Progenitor cell of endocrine pancreas (in vitro differentiated cells): Measurements from ENCODE around the gene ERICH4. TPM values are rescaled to one million over a fixed set of nuclear protein-coding genes. Genes with fewer than 3 reads are reported as not detected.
A peak's percentile ranks its signal among the peaks of the same experiment; 100 is the strongest.

Experiments used
- DNase-seq: peaks from one replicate; pipeline ENCODE4 v3.0.0; 2021; ENCODE audit warnings: low spot score; ENCODE audit not compliant: unreplicated experiment
- H3K27ac Mint-ChIP-seq: 2 replicates; pipeline ENCODE4 v1.8.0; 2021; ENCODE audit warnings: mild to moderate bottlenecking, moderate library complexity, mixed read lengths
- H3K27me3 Mint-ChIP-seq: 2 replicates; pipeline ENCODE4 v1.8.0; 2021; ENCODE audit warnings: mixed read lengths
- H3K36me3 Mint-ChIP-seq: 2 replicates; pipeline ENCODE4 v1.8.0; 2022; ENCODE audit warnings: mixed read lengths; ENCODE audit not compliant: insufficient read depth
- H3K4me1 Mint-ChIP-seq: 2 replicates; pipeline ENCODE4 v1.8.0; 2021; ENCODE audit warnings: low read depth, mixed read lengths
- H3K4me3 Mint-ChIP-seq: 2 replicates; pipeline ENCODE4 v1.8.0; 2021; ENCODE audit warnings: low read depth, mild to moderate bottlenecking, moderate library complexity, mixed read lengths
- H3K9me3 Mint-ChIP-seq: 2 replicates; pipeline ENCODE4 v1.8.0; 2021; ENCODE audit warnings: low read depth, mixed read lengths
- total RNA-seq: library from RNA; stranded (reverse); gene quantifications from 2 replicates; pipeline ENCODE4 v1.2.1, GENCODE V29; 2021
- TF ChIP-seq, protein P1 (sequence below): fragments of 200-600 bp; sonication (generic); IDR thresholded peaks from one replicate; pipeline ENCODE4 v1.5.0; 2021; ENCODE audit warnings: antibody characterized with exemption, mild to moderate bottlenecking; ENCODE audit not compliant: unreplicated experiment

ERICH4 gene
- total RNA-seq, 1 donor from 2014 or later, result not detected

DNA sequence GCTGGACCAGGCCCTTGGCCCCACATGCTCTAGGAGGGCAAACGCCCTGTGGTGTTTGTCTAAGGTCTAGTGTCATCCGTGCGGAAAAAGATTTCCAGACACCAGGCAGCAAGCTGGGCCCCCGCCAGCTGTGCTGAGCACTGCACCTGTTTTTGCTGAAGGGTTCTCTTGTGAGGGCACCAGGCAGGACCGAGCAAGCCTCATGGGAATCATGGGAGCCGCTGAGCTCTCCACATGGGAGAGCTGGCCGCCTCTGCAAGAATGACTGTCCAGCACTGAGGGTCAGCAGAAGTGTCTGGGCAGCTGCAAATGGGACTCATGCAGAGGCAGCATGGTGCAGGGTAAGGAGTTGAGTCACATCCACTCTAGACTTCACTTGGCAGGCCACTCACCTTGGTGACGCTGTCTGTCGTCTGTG lies 27.8 kb upstream of the ERICH4 start:
- Mint-ChIP-seq H3K27ac (no peak overlapping the region), H3K9me3 (no peaks in the 10 kb centered on the region), H3K4me1 (peaks cover 1% of the 10 kb centered on the region), H3K27me3 (no peaks in the 10 kb centered on the region), H3K36me3 (peaks cover 11% of the 10 kb centered on the region), H3K4me3 (no peak overlapping the region)
- TF ChIP-seq, protein P1, sequence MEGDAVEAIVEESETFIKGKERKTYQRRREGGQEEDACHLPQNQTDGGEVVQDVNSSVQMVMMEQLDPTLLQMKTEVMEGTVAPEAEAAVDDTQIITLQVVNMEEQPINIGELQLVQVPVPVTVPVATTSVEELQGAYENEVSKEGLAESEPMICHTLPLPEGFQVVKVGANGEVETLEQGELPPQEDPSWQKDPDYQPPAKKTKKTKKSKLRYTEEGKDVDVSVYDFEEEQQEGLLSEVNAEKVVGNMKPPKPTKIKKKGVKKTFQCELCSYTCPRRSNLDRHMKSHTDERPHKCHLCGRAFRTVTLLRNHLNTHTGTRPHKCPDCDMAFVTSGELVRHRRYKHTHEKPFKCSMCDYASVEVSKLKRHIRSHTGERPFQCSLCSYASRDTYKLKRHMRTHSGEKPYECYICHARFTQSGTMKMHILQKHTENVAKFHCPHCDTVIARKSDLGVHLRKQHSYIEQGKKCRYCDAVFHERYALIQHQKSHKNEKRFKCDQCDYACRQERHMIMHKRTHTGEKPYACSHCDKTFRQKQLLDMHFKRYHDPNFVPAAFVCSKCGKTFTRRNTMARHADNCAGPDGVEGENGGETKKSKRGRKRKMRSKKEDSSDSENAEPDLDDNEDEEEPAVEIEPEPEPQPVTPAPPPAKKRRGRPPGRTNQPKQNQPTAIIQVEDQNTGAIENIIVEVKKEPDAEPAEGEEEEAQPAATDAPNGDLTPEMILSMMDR, result no peak
- DNase-seq, result no peak

DNA sequence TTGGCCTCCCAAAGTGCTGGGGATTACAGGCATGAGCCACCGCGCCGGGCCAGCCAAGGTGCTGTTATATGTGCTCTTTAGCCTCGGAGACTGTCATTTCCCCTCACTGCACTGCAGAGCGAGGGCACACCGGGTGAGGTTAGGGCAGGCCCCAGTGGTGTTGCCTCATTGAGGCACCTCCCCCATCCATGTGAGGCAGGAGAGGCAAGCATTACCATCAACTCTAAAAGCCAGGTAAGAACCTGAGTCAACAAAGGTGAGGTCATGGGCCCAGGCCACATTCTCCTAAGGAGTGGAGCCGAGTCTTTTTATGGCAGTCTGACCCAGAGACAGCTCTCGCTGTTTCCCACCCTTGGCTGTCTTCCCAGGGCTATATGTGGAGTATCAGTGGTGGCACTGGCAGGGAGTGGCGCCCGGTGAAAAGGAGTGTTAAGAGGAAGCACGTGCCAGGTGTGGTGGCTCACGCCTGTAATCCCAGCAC lies 26.7 kb upstream of the ERICH4 start:
- H3K4me3 Mint-ChIP-seq, result no peak overlapping the region
- H3K36me3 Mint-ChIP-seq, result peaks cover 11% of the 10 kb centered on the region
- no peak for DNase-seq
- H3K4me1 Mint-ChIP-seq, result peaks cover 1% of the 10 kb centered on the region
- no peaks in the 10 kb centered on the region for H3K27me3 Mint-ChIP-seq
- peak overlapping the region; percentile 80 for H3K27ac Mint-ChIP-seq
- H3K9me3 Mint-ChIP-seq, result no peaks in the 10 kb centered on the region
- TF ChIP-seq, protein P1, result no peak

DNA sequence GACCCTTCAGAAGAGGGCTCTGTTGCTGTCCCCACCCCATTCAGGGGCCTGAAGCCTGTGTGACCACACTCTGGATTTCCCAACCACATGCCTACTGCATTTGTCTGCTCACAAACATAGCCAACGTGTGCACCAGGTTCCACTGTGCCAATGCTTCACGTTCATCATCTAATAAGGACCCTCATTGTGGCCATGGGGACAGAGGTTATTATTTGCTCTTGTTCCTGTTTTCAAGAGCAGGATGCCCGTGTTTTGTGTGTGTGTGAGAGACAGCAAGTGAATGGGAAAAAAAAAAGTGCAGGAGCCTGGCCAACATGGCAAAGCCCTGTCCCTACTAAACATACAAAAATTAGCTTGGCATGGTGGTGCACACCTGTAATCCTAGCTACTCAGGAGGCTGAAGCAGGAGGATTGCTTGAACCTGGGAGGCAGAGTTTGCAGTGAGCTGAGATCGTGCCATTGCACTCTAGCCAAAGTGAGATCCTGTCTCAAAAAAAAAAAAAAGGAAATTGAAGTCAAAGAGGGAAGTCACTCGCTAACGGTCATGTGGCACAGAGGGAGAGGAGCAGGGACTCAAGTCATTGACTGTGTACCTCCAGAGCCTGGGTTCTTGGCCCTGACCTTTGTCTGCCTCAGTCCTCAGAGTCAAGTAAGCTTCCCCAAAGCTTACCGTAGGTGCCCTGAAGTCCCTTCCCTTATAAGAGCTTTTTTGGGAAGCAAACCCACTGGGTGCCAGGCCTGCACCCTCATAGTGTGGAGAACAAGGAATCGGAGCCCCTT lies 22.7 kb upstream of the ERICH4 start:
- Mint-ChIP-seq H3K4me1 (no peaks in the 10 kb centered on the region), H3K27ac (no peak overlapping the region), H3K4me3 (no peak overlapping the region), H3K36me3 (peaks cover 11% of the 10 kb centered on the region), H3K27me3 (no peaks in the 10 kb centered on the region), H3K9me3 (no peaks in the 10 kb centered on the region)
- TF ChIP-seq, protein P1, result no peak
- no peak for DNase-seq

DNA sequence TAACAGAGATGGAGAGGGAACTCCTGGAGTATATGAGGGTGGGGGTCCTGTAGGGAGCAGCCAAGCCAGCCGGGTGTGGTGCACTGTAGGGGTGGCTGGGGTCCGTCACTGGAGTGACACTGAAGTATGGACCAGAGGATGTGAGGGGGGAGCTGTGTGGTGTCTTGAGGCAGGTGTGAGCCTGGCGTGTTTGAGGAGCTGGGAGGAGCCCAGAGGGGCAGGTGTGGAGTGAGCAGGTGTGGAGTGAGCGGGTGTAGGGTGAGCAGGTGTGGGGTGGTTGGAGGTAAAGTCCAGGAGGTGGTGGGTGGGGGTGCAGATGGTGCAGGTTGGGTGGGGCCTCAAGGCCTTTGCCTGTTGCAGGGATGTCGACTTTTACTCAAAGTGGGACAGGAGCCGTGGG lies 21.6 kb upstream of the ERICH4 start:
- Mint-ChIP-seq H3K36me3 (peaks cover 11% of the 10 kb centered on the region), H3K4me3 (no peak overlapping the region), H3K4me1 (no peaks in the 10 kb centered on the region), H3K27me3 (no peaks in the 10 kb centered on the region), H3K9me3 (no peaks in the 10 kb centered on the region), H3K27ac (no peak overlapping the region)
- TF ChIP-seq, protein P1, result no peak
- no peak for DNase-seq

DNA sequence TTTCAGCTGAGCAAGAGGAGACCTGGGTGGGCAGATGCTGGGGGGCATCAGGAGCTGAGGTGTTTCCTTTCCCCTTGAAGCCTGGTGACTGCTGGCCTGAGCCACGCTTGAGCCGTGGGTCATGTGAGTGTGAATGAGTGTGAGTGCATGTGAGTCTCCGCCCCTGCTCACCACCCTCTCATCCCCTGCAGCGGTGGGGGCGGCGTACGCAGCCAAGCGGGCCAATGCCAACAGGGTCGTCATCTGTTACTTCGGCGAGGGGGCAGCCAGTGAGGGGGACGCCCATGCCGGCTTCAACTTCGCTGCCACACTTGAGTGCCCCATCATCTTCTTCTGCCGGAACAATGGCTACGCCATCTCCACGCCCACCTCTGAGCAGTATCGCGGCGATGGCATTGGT lies 21.0 kb upstream of the ERICH4 start:
- Mint-ChIP-seq H3K27ac (peak overlapping the region; percentile 67), H3K27me3 (no peaks in the 10 kb centered on the region), H3K36me3 (peaks cover 11% of the 10 kb centered on the region), H3K9me3 (no peaks in the 10 kb centered on the region), H3K4me1 (peaks cover 2% of the 10 kb centered on the region), H3K4me3 (no peak overlapping the region)
- TF ChIP-seq, protein P1, result no peak
- DNase-seq, result no peak
